HG03342 (cell line): Measurements from ENCODE around the gene OR2V2.
"Not testable (repeated sequence)": the region's sequence is repeated elsewhere in the genome, so short reads cannot be mapped to it uniquely, and the experiment has no call there.

ENCODE experiments used
- ATAC-seq: cut with Tn5 transposase; IDR thresholded peaks from one replicate; pipeline ENCODE4 v1.9.1; 2021; ENCODE audit warnings: mild to moderate bottlenecking, moderate library complexity; ENCODE audit not compliant: unreplicated experiment

Gene OR2V2

DNA sequence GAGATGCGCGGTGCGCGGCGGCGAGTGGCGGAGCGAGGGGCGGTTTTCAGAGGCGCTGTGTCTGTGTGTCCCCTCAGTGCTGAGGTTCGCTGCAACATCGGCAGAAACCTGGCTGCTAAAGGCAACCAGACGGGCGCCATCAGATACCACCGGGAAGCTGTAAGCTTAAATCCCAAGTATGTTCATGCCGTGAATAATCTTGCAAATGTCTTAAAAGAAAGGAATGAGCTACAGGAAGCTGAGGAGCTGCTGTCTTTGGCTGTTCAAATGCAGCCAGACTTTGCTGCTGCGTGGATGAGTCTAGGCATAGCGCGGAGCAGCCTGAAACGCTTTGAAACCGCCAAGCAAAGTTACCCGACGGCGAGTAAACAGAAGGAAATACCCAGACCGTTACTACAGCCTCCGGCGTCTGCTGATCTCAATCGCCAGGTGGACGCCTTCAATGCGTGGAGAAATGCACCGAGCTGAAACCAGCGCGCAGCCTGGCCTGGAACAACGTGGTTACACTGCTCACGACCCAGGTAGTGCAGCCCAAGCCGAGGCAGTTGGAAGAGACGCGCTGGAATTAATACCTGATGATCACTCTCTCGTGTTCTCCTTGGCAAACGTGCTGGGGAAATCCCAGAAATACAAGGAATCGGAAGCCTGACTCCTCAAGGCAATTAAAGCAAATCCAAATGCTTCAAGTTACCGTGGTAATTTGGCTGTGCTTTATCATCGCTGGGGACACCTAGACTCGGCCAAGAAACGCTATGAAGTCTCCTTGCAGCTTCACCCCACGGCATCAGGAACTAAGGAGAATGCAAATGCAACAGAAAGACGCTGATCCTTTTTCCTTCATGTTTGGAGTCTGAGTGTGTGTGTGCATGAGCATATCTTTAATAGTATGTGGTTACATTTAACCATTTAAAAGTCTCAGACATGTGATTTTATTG lies 32.3 kb upstream of the OR2V2 start:
- no peak for ATAC-seq

DNA sequence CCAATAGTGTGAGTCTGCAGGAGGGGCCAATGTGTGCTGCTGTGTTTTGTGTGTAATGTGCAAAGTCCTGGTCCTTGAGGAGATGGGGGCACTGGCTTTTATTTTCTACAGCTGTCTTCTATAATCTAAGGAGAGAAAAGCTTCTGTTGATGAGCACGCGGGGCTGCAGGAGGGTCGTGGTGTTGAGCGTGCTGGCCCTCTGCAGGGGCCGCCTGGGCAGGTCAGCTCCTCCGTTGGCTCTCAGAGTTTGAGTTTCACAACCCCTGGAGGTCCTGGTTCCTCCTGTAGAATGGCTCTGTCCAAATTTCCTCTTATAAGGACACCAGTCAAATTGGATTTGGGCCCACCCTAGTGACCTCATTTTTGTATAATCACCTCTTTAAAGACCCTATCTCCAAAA lies 29.0 kb upstream of the OR2V2 start:
- no peak for ATAC-seq

DNA sequence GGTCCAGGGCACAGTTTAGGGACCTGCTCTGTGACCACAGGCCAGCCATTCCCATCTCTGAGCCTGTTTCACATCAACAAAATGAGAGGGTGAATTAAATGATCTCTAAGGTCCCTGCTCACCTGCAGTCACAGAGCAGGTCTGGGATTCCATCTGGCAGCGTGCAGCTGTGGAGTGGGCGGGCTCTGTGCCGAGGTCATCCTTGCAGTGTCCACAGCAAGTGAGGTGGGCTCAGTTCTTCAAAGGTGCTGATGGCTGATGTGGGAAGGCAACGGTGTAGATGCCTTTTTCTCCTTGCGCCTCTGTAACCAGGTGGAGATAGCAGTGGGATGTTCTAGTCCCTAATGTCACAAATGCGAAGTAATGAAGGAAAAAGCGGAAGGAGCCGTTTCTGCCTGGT lies 28.3 kb upstream of the OR2V2 start:
- ATAC-seq = no peak

DNA sequence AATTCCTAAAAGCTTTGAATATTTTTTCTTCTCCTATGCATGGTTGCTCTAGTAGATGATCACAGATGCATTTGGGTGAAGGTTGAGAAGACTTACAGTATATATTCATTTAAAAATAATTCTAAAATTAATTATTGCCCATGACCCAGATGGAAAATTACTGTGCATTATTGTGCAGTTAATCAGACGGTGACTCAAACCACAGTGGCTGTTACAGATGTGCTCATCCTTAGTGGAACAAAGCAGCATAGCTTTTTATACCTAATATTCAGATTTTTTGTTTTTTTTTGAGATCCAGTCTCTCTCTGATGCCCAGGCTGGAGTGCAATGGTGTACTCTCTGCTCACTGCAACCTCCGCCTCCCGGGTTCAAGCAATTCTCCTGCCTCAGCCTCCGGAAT lies 27.1 kb upstream of the OR2V2 start:
- no peak for ATAC-seq

DNA sequence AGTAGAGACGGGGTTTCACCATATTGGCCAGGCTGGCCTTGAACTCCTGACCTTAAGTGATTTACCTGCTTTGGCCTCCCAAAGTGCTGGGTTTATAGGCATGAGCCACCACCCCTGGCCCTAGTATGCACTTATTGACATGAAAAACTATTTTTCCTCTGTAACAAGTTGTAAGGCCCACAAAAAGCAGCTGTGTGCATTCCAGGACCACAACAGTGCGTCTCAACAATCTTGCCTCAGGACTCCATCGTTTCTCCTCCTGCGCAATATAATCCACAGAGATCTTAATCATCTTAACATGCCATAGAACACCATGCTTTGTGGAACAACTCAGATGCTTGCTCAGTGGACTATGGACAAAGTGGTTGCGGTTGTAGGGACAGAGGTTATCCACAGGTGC lies 26.6 kb upstream of the OR2V2 start:
- ATAC-seq = no peak

DNA sequence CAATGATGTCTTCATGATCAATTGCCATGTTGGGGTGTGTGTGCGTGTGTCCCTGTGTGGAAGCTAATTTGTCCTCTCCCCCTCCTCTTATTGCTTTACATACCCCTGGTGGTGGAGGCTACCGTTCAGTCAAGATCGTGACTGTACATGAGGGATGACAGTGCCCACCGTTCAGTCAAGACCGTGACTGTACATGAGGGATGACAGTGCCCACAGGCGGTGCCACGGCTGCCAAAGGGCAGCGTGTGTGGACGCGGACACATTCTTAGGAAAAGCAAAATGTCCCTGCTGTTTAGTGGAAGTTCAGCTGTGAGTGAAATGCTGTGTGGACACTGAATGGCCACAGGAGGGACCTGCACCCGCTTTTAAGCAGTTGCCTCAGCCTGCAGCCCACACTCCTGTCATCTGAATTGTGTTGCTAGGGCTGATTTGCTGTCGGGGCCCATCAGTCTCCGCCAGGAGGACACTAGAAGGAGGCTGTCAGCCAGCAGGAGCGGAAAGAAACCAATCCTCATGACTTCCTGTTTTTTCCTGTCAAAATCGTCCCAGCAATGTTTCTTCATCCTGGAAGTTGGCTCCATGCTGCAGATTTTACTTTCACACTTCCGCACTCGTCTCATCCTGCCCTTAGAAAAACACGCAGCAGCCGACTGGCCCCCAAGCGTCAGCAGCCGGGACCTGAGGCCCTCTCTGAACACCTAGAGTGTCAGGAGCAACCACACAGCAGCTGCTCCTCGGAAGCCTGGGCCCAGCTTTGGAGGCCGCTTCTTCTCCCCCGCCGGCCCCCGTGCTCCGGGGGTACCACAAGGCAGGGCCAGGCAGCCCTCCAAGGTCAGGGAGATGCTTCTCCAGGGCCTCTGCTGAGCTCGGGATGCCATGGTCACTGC lies 25.5 kb upstream of the OR2V2 start:
- ATAC-seq = no peak

DNA sequence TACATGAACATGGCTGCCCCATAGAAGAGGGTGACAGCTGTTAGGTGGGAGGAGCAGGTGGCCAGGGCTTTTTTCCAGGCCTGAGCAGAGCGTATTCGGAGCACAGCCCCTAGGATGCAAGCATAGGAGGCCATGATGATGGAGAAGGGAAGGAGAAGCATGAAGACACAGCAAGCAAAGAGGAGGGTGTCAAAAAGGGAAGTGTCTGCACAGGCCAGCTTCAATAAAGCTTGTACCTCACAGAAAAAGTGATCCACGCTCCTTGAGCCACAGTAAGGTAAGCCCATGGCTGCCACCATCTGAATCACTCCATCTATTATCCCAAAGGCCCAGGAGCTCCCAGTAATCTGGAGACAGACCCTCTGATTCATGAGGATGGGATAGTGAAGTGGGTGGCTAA lies 22.9 kb upstream of the OR2V2 start:
- no peak for ATAC-seq

DNA sequence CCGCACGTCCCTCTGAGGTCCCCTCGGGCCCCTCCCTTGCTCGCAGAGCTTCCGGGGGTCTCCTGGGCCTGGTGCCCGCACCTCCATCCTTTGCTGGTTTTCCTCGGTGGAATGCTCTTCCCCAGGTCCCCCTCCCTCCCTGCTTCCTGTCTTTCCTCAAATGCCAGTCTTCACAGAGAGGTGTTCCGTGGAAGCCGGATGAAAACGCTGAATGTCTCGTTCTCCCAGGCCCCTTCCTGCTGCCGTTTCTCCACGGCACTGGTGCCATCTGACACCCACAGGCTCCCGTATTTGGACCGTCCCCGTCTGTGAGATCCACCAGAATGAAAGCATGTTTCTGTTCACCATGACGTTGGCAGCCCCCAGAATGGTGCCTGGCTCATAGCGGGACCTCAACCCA lies 20.5 kb upstream of the OR2V2 start:
- ATAC-seq = no peak

DNA sequence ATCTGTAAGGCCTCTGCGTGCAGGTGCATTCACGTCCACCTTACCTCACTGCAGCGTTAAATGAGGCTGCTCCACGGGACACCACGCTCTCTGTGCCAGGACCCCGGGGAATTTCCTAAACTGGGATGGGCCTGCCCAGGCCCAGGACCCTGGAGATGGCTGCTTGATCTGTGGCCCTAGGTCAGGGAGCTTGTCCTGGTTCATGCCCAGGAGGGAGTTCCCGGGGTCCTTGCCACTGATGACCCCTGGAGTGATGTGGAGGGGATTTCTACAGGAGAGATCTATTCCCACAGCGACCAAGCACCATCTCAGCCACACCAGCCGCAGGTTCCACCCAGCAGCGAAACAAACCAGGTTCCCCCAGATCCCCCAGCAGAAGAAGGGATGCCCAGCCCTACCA lies 19.9 kb upstream of the OR2V2 start:
- ATAC-seq = no peak

DNA sequence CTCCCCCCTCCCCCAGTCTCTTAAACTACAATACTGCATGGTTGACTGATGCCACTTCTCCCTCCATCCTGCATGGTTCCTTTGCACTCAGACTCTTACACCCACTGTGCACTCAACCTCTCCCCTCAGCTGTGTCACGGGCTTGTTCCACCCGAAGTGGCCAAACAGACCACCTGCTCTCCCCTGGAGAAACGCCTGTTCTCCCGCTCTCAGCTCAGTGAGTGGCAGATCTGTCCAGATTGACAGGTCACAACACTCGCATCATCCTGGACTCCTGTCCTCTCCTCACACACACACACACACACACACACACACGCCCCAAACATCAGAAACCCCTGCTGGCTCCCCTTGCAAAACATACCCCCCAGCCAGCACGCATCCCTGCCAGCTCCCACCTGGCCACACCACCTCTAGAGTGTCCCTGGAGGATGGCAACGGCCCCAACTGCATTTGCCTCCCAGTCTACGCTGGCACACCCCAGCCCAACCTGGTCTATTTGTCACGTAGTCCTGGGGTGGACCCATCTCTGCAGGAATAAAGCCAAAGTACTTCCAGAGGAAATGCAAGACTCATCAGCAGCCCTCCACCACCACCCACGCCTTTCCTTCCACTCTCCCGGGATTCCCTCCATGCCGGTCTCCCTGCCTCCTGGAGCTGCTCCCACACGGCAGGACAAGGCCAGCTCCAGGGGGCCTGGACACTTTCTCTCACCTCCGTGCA lies 19.3 kb upstream of the OR2V2 start:
- ATAC-seq = no peak

DNA sequence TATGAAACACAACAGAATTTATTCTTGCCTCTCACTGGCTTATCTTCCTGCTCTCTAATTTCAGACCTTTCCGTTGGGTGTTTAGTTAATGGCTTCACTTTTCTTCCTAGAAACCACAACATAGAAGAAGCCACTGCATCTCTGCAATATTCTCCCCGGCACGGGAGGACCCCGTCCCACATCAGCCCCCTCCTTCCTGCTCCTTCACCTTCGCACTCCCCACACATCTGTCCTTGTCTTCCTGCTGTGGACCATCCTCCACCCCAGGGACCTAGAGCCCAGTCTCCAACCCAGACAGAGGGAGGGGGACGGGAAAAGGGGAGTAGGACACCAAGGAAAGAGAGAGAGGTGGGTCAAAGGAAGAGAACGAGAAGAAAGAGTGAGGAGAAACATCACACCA lies 17.8 kb upstream of the OR2V2 start:
- ATAC-seq = no peak

DNA sequence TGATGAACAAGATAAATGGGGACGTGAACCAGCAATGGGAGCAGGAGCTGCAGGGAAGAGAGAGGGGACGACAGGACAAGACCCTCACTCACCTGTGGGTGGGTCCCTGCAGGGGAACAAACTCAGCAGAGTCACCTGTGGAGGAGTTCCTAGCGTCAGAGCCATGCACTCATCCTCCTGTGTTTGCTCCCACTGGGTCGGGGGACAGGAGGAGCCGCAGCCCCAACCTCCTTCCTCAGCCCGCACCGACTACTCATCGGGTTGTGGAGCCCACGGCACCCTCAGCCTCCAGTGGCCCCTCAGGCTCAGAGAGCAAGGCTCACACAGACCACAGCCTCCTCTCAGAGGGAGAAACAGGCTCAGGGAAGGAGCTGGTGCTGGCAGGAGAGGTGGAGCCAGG lies 17.3 kb upstream of the OR2V2 start:
- not testable (repeated sequence) for ATAC-seq

DNA sequence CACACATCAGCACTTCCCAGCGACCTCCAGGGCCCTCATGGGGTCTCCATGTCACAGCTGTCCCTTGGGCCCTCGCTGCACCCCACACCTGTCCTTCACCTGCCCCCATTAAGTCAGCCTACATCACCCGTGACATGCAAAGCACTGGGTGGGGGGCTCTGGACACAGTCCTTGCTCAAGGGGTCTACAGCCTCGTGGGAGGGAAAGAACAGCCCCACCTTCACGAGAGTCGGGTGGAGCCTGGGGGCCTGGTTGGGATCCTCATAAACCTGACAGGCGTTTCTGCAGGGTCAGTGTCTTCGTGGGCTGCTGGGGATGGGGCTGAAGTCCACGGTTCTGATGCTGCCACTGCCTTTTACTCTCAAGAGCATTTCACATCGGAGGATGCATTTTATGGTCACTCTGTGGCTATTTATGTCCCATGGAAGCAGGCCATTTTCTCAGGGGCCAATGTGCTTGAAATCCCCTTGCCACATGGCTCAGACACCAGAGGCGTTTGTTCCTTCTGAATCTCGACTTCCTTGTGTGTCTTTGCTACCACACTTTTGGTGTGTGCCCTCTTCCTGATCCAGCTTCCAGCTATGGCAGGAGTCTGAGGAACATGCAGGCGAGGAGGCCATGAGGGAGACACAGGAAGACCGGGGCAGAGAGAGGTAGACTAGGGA lies 16.4 kb upstream of the OR2V2 start, which contains the start of gene OR2V1:
Gene OR2V1, minus strand, starts transcription at position 338 of the 665 bp plus-strand sequence. CDS start 5,865 bp downstream, outside the sequence.
- ATAC-seq = no peak

DNA sequence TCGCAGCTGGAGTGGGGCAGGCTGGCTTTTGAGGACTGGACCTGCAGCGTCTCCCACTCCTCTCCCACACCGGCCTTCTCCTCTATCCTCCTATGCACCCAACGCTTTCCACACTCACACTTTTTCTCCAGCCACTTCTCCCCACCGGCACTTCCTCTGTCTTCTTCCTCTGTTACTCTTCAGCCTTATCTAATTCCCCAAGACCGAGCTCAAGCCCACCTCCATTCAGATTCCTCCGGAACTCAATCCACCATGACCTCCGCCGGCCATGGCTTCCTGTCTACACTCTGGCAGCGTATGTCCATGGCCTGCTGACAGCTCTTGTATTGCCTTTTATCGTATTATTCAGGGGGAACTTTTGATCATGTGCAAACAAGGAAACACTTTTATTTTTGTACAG lies 15.9 kb upstream of the OR2V2 start:
- no peak for ATAC-seq

DNA sequence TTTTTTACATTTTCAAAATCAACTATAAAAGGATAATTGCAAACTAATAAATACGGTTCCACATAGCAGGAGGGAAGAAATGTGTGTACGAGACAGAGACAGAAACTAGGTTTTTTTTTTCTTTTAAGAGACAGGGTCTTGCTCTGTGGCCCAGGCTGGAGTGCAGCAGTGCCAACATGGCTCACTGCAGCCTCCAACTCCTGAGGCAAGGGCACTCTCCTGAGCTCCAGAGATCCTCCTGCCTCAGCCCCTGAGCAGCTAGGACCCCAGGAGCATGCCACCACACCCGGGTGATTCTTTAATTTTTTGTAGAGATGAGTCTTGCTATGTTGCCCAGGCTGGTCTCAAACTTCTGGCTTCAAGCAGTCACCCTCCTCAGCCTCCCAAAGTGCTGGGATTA lies 14.3 kb upstream of the OR2V2 start:
- no peak for ATAC-seq

DNA sequence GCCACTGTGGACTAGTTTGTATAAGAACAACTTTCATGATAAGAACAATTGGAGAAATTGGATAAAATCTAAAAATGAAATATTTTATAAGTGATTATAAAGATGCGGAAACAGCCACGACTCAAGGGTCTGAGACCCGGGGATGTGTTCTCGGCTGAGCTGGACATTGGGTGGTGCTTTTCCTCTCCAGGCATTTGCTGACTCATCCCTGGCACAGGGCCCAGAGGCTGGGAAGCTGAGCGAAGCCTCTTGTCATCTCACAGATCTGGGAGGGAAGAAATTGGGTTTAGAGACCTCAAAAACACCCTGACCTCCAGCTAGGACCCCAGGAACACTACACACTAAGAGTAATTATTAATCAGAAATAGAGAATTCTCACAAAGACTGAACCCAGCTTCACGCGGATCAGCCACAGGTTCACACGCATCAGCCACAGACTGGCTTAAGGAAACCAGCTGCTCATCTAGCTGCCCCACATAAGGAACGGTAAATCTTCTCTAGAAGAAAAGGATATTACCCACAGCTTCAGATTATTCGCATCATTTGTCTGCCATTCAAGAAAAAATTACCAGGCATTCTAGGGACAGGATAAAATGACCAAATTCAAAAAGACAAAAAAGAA lies 13.7 kb upstream of the OR2V2 start:
- no peak for ATAC-seq

DNA sequence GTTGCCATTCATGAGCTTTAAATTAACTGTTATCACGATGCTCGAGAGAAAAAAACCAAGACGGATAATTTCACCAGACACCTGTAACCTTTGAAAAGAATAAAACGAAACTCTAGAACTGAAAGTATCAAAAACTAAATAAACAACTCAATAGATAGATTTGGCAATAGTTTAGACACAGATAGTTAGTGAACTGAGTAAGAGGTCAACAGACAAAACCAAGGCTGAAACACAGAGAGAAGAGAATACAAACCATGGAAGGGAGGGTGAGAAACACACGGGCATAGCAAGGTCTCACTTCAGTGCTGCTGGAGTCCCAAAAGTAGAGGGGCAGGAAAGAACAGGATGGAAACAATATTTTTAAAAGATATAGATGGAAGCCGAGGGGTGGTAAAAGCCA lies 13.1 kb upstream of the OR2V2 start:
- ATAC-seq = no peak

DNA sequence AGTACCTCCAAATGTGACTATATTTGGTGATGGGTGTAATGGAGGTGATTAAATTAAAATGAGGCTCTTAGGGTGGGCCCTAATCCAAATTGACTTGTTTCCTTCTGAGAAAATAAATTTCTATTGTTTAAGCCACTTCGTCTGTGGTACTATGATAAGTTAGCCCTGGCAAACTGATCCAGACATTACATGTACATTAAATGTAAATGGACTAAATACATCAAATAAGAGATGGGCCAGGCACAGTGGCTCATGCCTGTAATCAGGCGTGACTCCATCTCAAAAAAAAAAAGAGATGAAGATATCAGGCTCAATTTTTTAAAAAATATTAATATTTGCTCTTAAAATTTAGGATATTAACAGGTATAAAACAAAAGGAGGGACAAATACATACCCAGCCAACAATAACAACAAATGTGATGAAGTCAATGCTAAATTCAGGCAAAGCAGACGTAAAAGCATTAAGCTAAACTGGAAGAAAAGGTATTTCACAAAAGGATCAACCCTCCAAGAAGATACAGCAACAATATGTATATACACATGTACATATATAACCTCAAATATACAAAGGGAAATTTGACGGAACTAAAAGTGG lies 10.9 kb upstream of the OR2V2 start:
- no peak for ATAC-seq

DNA sequence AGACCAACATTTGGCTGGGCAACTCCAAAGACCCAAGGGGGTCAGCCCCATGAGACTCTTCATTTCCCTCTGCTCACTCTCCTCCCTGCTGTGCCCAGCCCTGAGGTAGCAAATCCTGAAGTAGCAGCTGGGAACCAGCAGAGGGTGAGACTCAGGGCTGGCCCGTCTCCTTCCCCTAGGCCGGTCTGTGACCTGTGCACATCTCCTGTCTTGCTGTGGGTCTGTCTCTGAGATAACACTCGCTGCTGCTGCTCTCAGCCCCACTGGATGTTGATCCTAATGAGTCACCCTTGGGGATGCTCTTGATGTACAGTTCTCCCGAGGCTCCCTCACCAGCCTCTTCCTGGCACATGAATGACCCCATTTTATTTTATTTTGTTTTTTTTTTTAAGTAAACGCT lies 9.1 kb upstream of the OR2V2 start:
- ATAC-seq = no peak

DNA sequence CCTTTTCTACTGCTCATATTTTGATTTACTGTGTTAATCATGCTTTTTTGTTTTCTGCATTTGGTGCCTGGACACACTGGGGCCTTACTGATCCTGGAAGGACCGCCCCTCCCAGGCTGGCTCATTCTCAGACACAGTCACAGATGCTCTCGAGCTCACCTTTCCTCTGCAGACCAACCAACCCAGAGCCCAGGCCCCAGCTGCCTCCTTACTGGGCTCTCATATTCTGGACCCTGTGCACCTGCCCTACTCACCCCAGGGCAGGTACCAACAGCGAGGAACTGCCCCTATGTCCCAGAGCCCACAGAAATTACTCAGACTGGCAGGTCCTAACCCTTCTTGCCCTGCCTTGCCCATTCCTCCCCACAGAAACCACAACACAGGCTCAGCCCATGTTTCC lies 6.6 kb upstream of the OR2V2 start:
- no peak for ATAC-seq
